K562 (cell line): Measurements from ENCODE around the gene CCDC9. TPM values are rescaled to one million over a fixed set of nuclear protein-coding genes. Genes with fewer than 3 reads are reported as not detected.
A peak's percentile ranks its signal among the peaks of the same experiment; 100 is the strongest.

Experiments
- ARID4B ChIP-seq: sonication (generic); formaldehyde crosslinking; IDR thresholded peaks from 2 replicates; pipeline ENCODE4 v1.8.0; 2022; ENCODE audit warnings: mild to moderate bottlenecking, missing genetic modification reagents
- CBFA2T2 ChIP-seq: fragments of 450-650 bp; conservative IDR thresholded peaks from 2 replicates; pipeline ENCODE4 v1.6.1; 2017; ENCODE audit warnings: mild to moderate bottlenecking
- HBP1 ChIP-seq: fragments of 450-650 bp; formaldehyde crosslinking; IDR thresholded peaks from 2 replicates; pipeline ENCODE4 v1.4.0; 2022; ENCODE audit warnings: missing genetic modification characterization
- HES1 ChIP-seq: fragments of 450-650 bp; IDR thresholded peaks from 2 replicates; pipeline ENCODE4 v1.6.1; 2016; ENCODE audit warnings: low read depth, mild to moderate bottlenecking, moderate library complexity
- HSF4 ChIP-seq: fragments of 250-450 bp; sonication (Bioruptor Pico); IDR thresholded peaks from 2 replicates; pipeline ENCODE4 v2.1.2; 2022; ENCODE audit warnings: mild to moderate bottlenecking, moderate library complexity, borderline replicate concordance
- NR1H2 ChIP-seq: sonication (generic); formaldehyde crosslinking; IDR thresholded peaks from 2 replicates; pipeline ENCODE4 v1.4.0; 2020; ENCODE audit warnings: mild to moderate bottlenecking, missing genetic modification reagents
- RREB1 ChIP-seq: fragments of 250-450 bp; sonication (Bioruptor Pico); IDR thresholded peaks from 2 replicates; pipeline ENCODE4 v1.4.0; 2020
- SMARCE1 ChIP-seq: fragments of 450-650 bp; IDR thresholded peaks from 2 replicates; pipeline ENCODE4 v1.7.1; 2016; ENCODE audit warnings: mild to moderate bottlenecking
- TRIM28 ChIP-seq: fragments of 450-650 bp; IDR thresholded peaks from 2 replicates; pipeline ENCODE4 v1.6.1; 2017
- ZBTB43 ChIP-seq: sonication (generic); formaldehyde crosslinking; IDR thresholded peaks from 2 replicates; pipeline ENCODE4 v1.8.0; 2023; ENCODE audit warnings: mild to moderate bottlenecking, missing genetic modification reagents
- ZKSCAN8 ChIP-seq: fragments of 200-800 bp; sonication (Bioruptor generic); IDR thresholded peaks from 2 replicates; pipeline ENCODE4 v1.6.1; 2016; ENCODE audit warnings: missing genetic modification characterization, missing compliant biosample characterization
- ZNF354B ChIP-seq: fragments of 250-450 bp; sonication (Bioruptor Pico); IDR thresholded peaks from 2 replicates; pipeline ENCODE4 v1.4.0; 2020
- polyA plus RNA-seq, 8 experiments: library from polyadenylated mRNA; depleted of rRNA in 4 of 8; stranded (reverse) in 5 of 8; unstranded in 3 of 8; fragments of >200 nt; fragmentation: Nextera tagmentation in 2 of 8; fragmentation: Illumina TruSeq in 1 of 8; extraction: Ambion mirVana in 2 of 8; extraction: Trizol in 1 of 8; gene quantifications; 2 replicates each; pipeline versions ENCODE4 v1.2.1 to v1.2.3, GENCODE V29; 2011 to 2014; ENCODE audit warnings: inconsistent platforms in 1 of 8, missing spikeins in 1 of 8
- total RNA-seq, 7 experiments: library from RNA; depleted of rRNA in 6 of 7; stranded (reverse); fragments of >200 nt in 6 of 7; fragmentation: Illumina TruSeq in 2 of 7; extraction: Trizol in 2 of 7; gene quantifications; 2 replicates each; pipeline versions ENCODE4 v1.2.1 to v1.2.3, GENCODE V29; 2011 to 2021; ENCODE audit warnings: low replicate concordance in 1 of 7

Gene CCDC9
- total and polyA plus RNA-seq, 9 of the 15 experiments (the other 6 are each of a cell fraction or from before 2014, with no cell fraction given): 0.23 to 38.6 (median 8.4) TPM

- TF ChIP-seq NR1H2: 0 out of 2 replicates have a peak, but pooled peaks have one; percentile 67
- no peak for TF ChIP-seq CBFA2T2
- TF ChIP-seq HSF4: no peak
- TF ChIP-seq ZKSCAN8 (CRISPR knock-in tag): no peak
- no peak; the same call in none of the 2 replicates for TF ChIP-seq ARID4B (CRISPR knock-in tag)
- TF ChIP-seq TRIM28: no peak; the same call in 1 of the 2 replicates
- peak; percentile 70; the same call in 1 of the 2 replicates for TF ChIP-seq RREB1
- TF ChIP-seq HES1: no peak
- TF ChIP-seq HBP1 (CRISPR knock-in tag): no peak
- TF ChIP-seq ZBTB43 (CRISPR knock-in tag): no peak
- TF ChIP-seq SMARCE1: no peak; the same call in 1 of the 2 replicates
- TF ChIP-seq ZNF354B (CRISPR knock-in tag): no peak
These were observed 17.2 kb downstream of the CCDC9 start (continued) for GRCh38 chr19:47273313-47274070.
